K562 (cell line): Measurements from ENCODE around the gene PRDM15. TPM values are rescaled to one million over a fixed set of nuclear protein-coding genes. Genes with fewer than 3 reads are reported as not detected.

Experiments
- ATAC-seq: fragments of 200-7000 bp; cut with Tn5 transposase; 3 replicates; pipeline ENCODE4 v1.9.1; 2020; ENCODE audit warnings: moderate library complexity
- BruUV-seq: library from RNA; stranded (reverse); fragments of 400-500 nt; replicated peaks from 2 replicates; lab custom pipeline; 2021; lab: Mats Ljungman, UMichigan
- CTCF ChIA-PET: fragments of 300-600 bp; formaldehyde crosslinking; extraction: SDS; loops from one replicate; lab custom pipeline; 2021; ENCODE audit warnings: low intra/inter-chr PET ratio; lab: Yijun Ruan, JAX
- POLR2A ChIA-PET: fragments of 300-600, 350-650 bp; sonication (Branson Sonifier 250); formaldehyde crosslinking; extraction: SDS; loops from one replicate; lab custom pipeline; 2021; ENCODE audit warnings: antibody characterized with exemption, inconsistent platforms; lab: Yijun Ruan, JAX
- DNase-seq, 4 experiments: peaks; one replicate each; pipeline versions ENCODE4 v3.0.0 to v3.0.0-alpha.2; 2011 to 2018; ENCODE audit warnings: low spot score in 3 of 4, mixed read lengths in 3 of 4; ENCODE audit errors: extremely low read depth in 1 of 4
- FAIRE-seq: peaks from 2 replicates; lab custom pipeline; 2011; peaks lifted over from hg19 to GRCh38; lab: Jason Lieb, UNC
- H2AFZ ChIP-seq: 2 replicates; pipeline ENCODE4 v1.6.0; 2011; ENCODE audit warnings: low read depth, low read length, control low read depth, inconsistent platforms
- H3K27ac ChIP-seq: fragments of 200-600 bp; 3 replicates; pipeline ENCODE4 v1.8.0; 2011; ENCODE audit warnings: low read depth, mild to moderate bottlenecking, control low read depth, inconsistent platforms, low read length, moderate library complexity, mixed read lengths; ENCODE audit errors: extremely low read depth
- H3K27me3 ChIP-seq, 2 experiments: fragments of 300-600 bp in 1 of 2; 2 replicates in 1 of 2; 3 replicates in 1 of 2; pipeline versions ENCODE4 v1.6.0 to v1.8.0; 2011; ENCODE audit warnings: inconsistent platforms in 2 of 2, low read length in 2 of 2, mild to moderate bottlenecking in 1 of 2, mixed read lengths in 1 of 2, moderate library complexity in 1 of 2; ENCODE audit not compliant: control insufficient read depth in 2 of 2, insufficient read depth in 2 of 2
- H3K36me3 ChIP-seq: fragments of 300-600 bp; 3 replicates; pipeline ENCODE4 v1.8.0; 2011; ENCODE audit warnings: mild to moderate bottlenecking, low read length, inconsistent platforms; ENCODE audit not compliant: control insufficient read depth, insufficient read depth
- H3K4me1 ChIP-seq, 2 experiments: fragments of 200-600 bp in 1 of 2; replicated peaks in 1 of 2; 2 replicates in 1 of 2; 3 replicates in 1 of 2; pipeline versions ENCODE4 v1.5.1 to v1.8.0; 2011; ENCODE audit warnings: inconsistent platforms in 2 of 2, low read length in 2 of 2, mild to moderate bottlenecking in 1 of 2, mixed read lengths in 1 of 2, moderate library complexity in 1 of 2; ENCODE audit not compliant: control insufficient read depth in 2 of 2, insufficient read depth in 2 of 2
- H3K4me2 ChIP-seq: 2 replicates; pipeline ENCODE4 v1.6.1; 2011; ENCODE audit warnings: low read length, control low read depth, inconsistent platforms, mixed read lengths; ENCODE audit not compliant: insufficient read depth
- H3K4me3 ChIP-seq: fragments of 200-600 bp; sonication (generic), shearing (Covaris generic); 2 replicates; pipeline ENCODE4 v1.5.1; 2016; ENCODE audit warnings: control low read depth, inconsistent platforms
- H3K79me2 ChIP-seq: fragments of 200-600 bp; 3 replicates; pipeline ENCODE4 v1.8.0; 2011; ENCODE audit warnings: low read length, inconsistent platforms; ENCODE audit not compliant: control insufficient read depth, insufficient read depth
- H3K9ac ChIP-seq, 2 experiments: 2 replicates each; pipeline versions ENCODE4 v1.6.0 to v1.6.1; 2011; ENCODE audit warnings: low read depth in 2 of 2, low read length in 2 of 2, control low read depth in 1 of 2, inconsistent platforms in 1 of 2, mild to moderate bottlenecking in 1 of 2, mixed read lengths in 1 of 2; ENCODE audit not compliant: insufficient read depth in 1 of 2
- H3K9me1 ChIP-seq: one replicate; pipeline ENCODE4 v1.6.0; 2011; ENCODE audit warnings: inconsistent platforms, mild to moderate bottlenecking, low read length, moderate library complexity; ENCODE audit not compliant: control insufficient read depth, insufficient read depth
- H3K9me3 ChIP-seq: replicated peaks from 2 replicates; pipeline ENCODE4 v1.5.1; 2011; ENCODE audit warnings: low read depth, low read length, inconsistent platforms; ENCODE audit not compliant: control insufficient read depth, insufficient read depth
- H4K20me1 ChIP-seq: replicated peaks from 2 replicates; pipeline ENCODE4 v1.6.1; 2011; ENCODE audit warnings: low read length, inconsistent platforms, mixed read lengths; ENCODE audit not compliant: control insufficient read depth, insufficient read depth
- CBX3 ChIP-seq, 2 experiments: IDR thresholded peaks; 1 replicate in 1 of 2; 2 replicates in 1 of 2; pipeline ENCODE4 v1.6.1; 2012; ENCODE audit warnings: inconsistent platforms in 2 of 2, low read length in 2 of 2, borderline replicate concordance in 1 of 2, control low read depth in 1 of 2
- CHCHD3 ChIP-seq: fragments of 250-450 bp; sonication (Bioruptor Pico); IDR thresholded peaks from 2 replicates; pipeline ENCODE4 v2.1.2; 2022; ENCODE audit warnings: mild to moderate bottlenecking
- HDAC8 ChIP-seq: fragments of 450-650 bp; IDR thresholded peaks from 2 replicates; pipeline ENCODE4 v1.6.1; 2016; ENCODE audit warnings: mild to moderate bottlenecking, missing genetic modification characterization, moderate library complexity, missing compliant biosample characterization
- POLR2H ChIP-seq: IDR thresholded peaks from 2 replicates; pipeline ENCODE4 v1.6.1; 2016; ENCODE audit warnings: missing genetic modification characterization, low read depth, mild to moderate bottlenecking, control low read depth, missing compliant biosample characterization, moderate library complexity
- SMARCE1 ChIP-seq: fragments of 450-650 bp; IDR thresholded peaks from 2 replicates; pipeline ENCODE4 v1.7.1; 2016; ENCODE audit warnings: mild to moderate bottlenecking
- SRSF3 ChIP-seq: fragments of 200-400 bp; formaldehyde crosslinking; IDR thresholded peaks from 2 replicates; pipeline ENCODE4 v1.6.1; 2016; ENCODE audit warnings: mild to moderate bottlenecking, low read length, moderate library complexity; ENCODE audit not compliant: insufficient read depth
- TBL1XR1 ChIP-seq, 2 experiments: IDR thresholded peaks; 2 replicates each; pipeline ENCODE4 v1.6.1; 2012; ENCODE audit warnings: improper control_type of control experiment in 2 of 2, low read length in 2 of 2, mild to moderate bottlenecking in 1 of 2
- WGBS: fragments of 100-300 bp; shearing (Covaris generic); methylation state at CpG from one replicate; pipeline ENCODE4 v1.1.6; 2016; ENCODE audit warnings: low coverage, mixed read lengths; ENCODE audit not compliant: insufficient coverage; ENCODE audit errors: missing lambda C conversion rate; 5-methylcytosine and 5-hydroxymethylcytosine counted together
- in situ Hi-C: fragments of 300-500 bp; cut with MboI; formaldehyde crosslinking; loops from 4 replicates; pipeline ENCODE4 v1.15.0; 2018; ENCODE audit warnings: inconsistent platforms, mixed read lengths
- intact Hi-C: fragments of 100-400 bp; cut with micrococcal nuclease; formaldehyde crosslinking; loops from 2 replicates; pipeline ENCODE4 v1.14.2; 2022
- polyA plus RNA-seq, 8 experiments: library from polyadenylated mRNA; depleted of rRNA in 4 of 8; stranded (reverse) in 5 of 8; unstranded in 3 of 8; fragments of >200 nt; fragmentation: Nextera tagmentation in 2 of 8; fragmentation: Illumina TruSeq in 1 of 8; extraction: Ambion mirVana in 2 of 8; extraction: Trizol in 1 of 8; gene quantifications; 2 replicates each; pipeline versions ENCODE4 v1.2.1 to v1.2.3, GENCODE V29; 2011 to 2014; ENCODE audit warnings: inconsistent platforms in 1 of 8, missing spikeins in 1 of 8
- total RNA-seq, 7 experiments: library from RNA; depleted of rRNA in 6 of 7; stranded (reverse); fragments of >200 nt in 6 of 7; fragmentation: Illumina TruSeq in 2 of 7; extraction: Trizol in 2 of 7; gene quantifications; 2 replicates each; pipeline versions ENCODE4 v1.2.1 to v1.2.3, GENCODE V29; 2011 to 2021; ENCODE audit warnings: low replicate concordance in 1 of 7
- TF ChIP-seq, protein P1 (sequence below): fragments of 250-450 bp; sonication (Bioruptor Pico); IDR thresholded peaks from 2 replicates; pipeline ENCODE4 v1.8.0; 2022; ENCODE audit warnings: moderate library complexity, mild to moderate bottlenecking, inconsistent platforms
- TF ChIP-seq, protein P2 (sequence below): fragments of 250-450 bp; sonication (Bioruptor Pico); IDR thresholded peaks from 2 replicates; pipeline ENCODE4 v1.4.0; 2020; ENCODE audit warnings: mild to moderate bottlenecking, moderate library complexity
- TF ChIP-seq, protein P3 (sequence below), 3 experiments: fragments of 200-800 bp in 1 of 3; fragments of 250-450 bp in 1 of 3; fragments of 450-650 bp in 1 of 3; sonication (Bioruptor Pico) in 1 of 3; sonication (Bioruptor generic) in 1 of 3; formaldehyde crosslinking in 1 of 3; IDR thresholded peaks; 2 replicates each; pipeline versions ENCODE4 v1.6.1 to v1.8.0; 2016 to 2022; ENCODE audit warnings: mild to moderate bottlenecking in 2 of 3, missing genetic modification characterization in 2 of 3, missing compliant biosample characterization in 1 of 3, moderate library complexity in 1 of 3
- TF ChIP-seq, protein P4 (sequence below): sonication (generic); formaldehyde crosslinking; IDR thresholded peaks from 2 replicates; pipeline ENCODE4 v1.8.0; 2022; ENCODE audit warnings: mild to moderate bottlenecking, low read depth, missing genetic modification reagents

Gene PRDM15
- total and polyA plus RNA-seq, 9 of the 15 experiments (the other 6 are each of a cell fraction or from before 2014, with no cell fraction given) = 0.93 to 9.2 (median 6.2) TPM

DNA sequence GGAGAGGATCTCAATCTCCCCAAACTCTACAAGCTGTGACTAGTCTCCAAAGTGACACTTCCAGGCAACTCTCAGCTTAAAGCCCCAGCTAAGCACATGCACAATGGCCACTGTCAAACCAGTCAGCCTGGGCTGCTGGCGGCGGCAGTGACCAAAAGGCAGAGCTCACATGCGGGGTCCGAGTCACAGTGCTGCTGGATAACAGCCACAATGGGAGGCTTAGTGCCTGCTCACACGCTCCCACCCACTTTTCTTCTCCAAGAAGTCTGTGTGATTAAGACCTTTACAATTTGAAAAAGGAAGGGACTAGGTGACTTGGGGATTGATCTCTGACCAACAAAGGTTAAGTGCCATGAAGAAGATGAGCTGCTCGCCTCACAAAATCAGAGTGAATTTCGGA is 129.1 kb downstream of the PRDM15 start:
- intact Hi-C loops (no loop called here), in situ Hi-C loops (no loop called here)
- no peak overlapping the region for H3K4me2 ChIP-seq
- H3K9ac ChIP-seq = no peak overlapping the region
- H3K4me3 ChIP-seq = no peak overlapping the region
- no peaks in the 10 kb centered on the region for H3K79me2 ChIP-seq
- FAIRE-seq (no peak), ATAC-seq (no peak), DNase-seq (no peak)
- peaks cover 89 to 92% of the 10 kb centered on the region in 2 experiments for H3K27me3 ChIP-seq
- ChIA-PET POLR2A (interaction anchor here (0.5 to 3.9 kb wide), 3 partner anchors 12 to 485 kb away, joined by 3 to 13 read pairs (median 5); no protein-coding TSS in a partner anchor), CTCF (no interaction called here)
- H3K27ac ChIP-seq = no peak overlapping the region
- no peak overlapping the region for H2AFZ ChIP-seq
- H3K4me1 ChIP-seq = no peaks in the 10 kb centered on the region; a peak in 1 of 5 replicates
- no peaks in the 10 kb centered on the region for H3K9me1 ChIP-seq
- peaks cover 34% of the 10 kb centered on the region; the same call in 1 of the 2 replicates for H4K20me1 ChIP-seq
- H3K9me3 ChIP-seq = no peaks in the 10 kb centered on the region
- BruUV-seq = no TSS peak
- H3K36me3 ChIP-seq = no peaks in the 10 kb centered on the region
- 2% methylated on average over 7 of the region's 7 CpGs for WGBS
- TF ChIP-seq CBX3 (IDR thresholded peaks at IDR 0.05; ENCODE audit: borderline replicate concordance in 1 of 2, low read length in 2 of 2) (no peak), HDAC8 (tag) (no peak), POLR2H (tag) (no peak), TBL1XR1 (IDR thresholded peaks at IDR 0.05; ENCODE audit: low read length in 2 of 2) (no peak), SMARCE1 (no peak), CHCHD3 (no peak), SRSF3 (no peak)
- TF ChIP-seq, protein P1, sequence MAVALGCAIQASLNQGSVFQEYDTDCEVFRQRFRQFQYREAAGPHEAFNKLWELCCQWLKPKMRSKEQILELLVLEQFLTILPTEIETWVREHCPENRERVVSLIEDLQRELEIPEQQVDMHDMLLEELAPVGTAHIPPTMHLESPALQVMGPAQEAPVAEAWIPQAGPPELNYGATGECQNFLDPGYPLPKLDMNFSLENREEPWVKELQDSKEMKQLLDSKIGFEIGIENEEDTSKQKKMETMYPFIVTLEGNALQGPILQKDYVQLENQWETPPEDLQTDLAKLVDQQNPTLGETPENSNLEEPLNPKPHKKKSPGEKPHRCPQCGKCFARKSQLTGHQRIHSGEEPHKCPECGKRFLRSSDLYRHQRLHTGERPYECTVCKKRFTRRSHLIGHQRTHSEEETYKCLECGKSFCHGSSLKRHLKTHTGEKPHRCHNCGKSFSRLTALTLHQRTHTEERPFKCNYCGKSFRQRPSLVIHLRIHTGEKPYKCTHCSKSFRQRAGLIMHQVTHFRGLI (CRISPR knock-in tag) = no peak
- TF ChIP-seq, protein P2, sequence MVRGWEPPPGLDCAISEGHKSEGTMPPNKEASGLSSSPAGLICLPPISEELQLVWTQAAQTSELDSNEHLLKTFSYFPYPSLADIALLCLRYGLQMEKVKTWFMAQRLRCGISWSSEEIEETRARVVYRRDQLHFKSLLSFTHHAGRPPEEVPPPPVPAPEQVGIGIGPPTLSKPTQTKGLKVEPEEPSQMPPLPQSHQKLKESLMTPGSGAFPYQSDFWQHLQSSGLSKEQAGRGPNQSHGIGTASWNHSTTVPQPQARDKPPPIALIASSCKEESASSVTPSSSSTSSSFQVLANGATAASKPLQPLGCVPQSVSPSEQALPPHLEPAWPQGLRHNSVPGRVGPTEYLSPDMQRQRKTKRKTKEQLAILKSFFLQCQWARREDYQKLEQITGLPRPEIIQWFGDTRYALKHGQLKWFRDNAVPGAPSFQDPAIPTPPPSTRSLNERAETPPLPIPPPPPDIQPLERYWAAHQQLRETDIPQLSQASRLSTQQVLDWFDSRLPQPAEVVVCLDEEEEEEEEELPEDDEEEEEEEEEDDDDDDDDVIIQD (CRISPR knock-in tag) = no peak
- TF ChIP-seq, protein P3, sequence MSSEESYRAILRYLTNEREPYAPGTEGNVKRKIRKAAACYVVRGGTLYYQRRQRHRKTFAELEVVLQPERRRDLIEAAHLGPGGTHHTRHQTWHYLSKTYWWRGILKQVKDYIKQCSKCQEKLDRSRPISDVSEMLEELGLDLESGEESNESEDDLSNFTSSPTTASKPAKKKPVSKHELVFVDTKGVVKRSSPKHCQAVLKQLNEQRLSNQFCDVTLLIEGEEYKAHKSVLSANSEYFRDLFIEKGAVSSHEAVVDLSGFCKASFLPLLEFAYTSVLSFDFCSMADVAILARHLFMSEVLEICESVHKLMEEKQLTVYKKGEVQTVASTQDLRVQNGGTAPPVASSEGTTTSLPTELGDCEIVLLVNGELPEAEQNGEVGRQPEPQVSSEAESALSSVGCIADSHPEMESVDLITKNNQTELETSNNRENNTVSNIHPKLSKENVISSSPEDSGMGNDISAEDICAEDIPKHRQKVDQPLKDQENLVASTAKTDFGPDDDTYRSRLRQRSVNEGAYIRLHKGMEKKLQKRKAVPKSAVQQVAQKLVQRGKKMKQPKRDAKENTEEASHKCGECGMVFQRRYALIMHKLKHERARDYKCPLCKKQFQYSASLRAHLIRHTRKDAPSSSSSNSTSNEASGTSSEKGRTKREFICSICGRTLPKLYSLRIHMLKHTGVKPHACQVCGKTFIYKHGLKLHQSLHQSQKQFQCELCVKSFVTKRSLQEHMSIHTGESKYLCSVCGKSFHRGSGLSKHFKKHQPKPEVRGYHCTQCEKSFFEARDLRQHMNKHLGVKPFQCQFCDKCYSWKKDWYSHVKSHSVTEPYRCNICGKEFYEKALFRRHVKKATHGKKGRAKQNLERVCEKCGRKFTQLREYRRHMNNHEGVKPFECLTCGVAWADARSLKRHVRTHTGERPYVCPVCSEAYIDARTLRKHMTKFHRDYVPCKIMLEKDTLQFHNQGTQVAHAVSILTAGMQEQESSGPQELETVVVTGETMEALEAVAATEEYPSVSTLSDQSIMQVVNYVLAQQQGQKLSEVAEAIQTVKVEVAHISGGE (CRISPR knock-in tag; IDR thresholded peaks at IDR 0.05) = no peak
- TF ChIP-seq, protein P4, sequence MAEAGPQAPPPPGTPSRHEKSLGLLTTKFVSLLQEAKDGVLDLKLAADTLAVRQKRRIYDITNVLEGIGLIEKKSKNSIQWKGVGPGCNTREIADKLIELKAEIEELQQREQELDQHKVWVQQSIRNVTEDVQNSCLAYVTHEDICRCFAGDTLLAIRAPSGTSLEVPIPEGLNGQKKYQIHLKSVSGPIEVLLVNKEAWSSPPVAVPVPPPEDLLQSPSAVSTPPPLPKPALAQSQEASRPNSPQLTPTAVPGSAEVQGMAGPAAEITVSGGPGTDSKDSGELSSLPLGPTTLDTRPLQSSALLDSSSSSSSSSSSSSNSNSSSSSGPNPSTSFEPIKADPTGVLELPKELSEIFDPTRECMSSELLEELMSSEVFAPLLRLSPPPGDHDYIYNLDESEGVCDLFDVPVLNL = no peak
